Epidermal melanocyte (primary cell): ENCODE data around the gene GPC5.
"Not testable (repeated sequence)": the region's sequence is repeated elsewhere in the genome, so short reads cannot be mapped to it uniquely, and the experiment has no call there.

Experiments
- DNase-seq: peaks from one replicate; pipeline ENCODE4 v3.0.0; 2011; ENCODE audit warnings: low spot score; ENCODE audit not compliant: insufficient read length

The GPC5 gene

GRCh38 chr13:91767651-91768050 is 369.2 kb downstream of the GPC5 start:
- DNase-seq = no peak

- DNase-seq = no peak
These were observed 370.3 kb downstream of the GPC5 start for GRCh38 chr13:91768746-91769145.

- DNase-seq = no peak
These were observed 372.8 kb downstream of the GPC5 start for GRCh38 chr13:91771229-91771628.

GRCh38 chr13:91773591-91774227 is 375.3 kb downstream of the GPC5 start:
- no peak for DNase-seq

GRCh38 chr13:91774397-91774796 is 376.0 kb downstream of the GPC5 start:
- no peak for DNase-seq

GRCh38 chr13:91776611-91777193 is 378.3 kb downstream of the GPC5 start:
- no peak for DNase-seq

- DNase-seq = no peak
These were observed 379.7 kb downstream of the GPC5 start for GRCh38 chr13:91778123-91778522.

GRCh38 chr13:91781982-91782691 is 383.7 kb downstream of the GPC5 start:
- not testable (repeated sequence) for DNase-seq

- DNase-seq = no peak
These were observed 387.2 kb downstream of the GPC5 start for GRCh38 chr13:91785431-91786119.

- DNase-seq = no peak
These were observed 393.6 kb downstream of the GPC5 start for GRCh38 chr13:91792054-91792453.

GRCh38 chr13:91797567-91797966 is 399.1 kb downstream of the GPC5 start:
- no peak for DNase-seq

- not testable (repeated sequence) for DNase-seq
These were observed 399.9 kb downstream of the GPC5 start for GRCh38 chr13:91798338-91798737.

GRCh38 chr13:91801772-91802171 is 403.4 kb downstream of the GPC5 start:
- DNase-seq = not testable (repeated sequence)

GRCh38 chr13:91802957-91803356 is 404.5 kb downstream of the GPC5 start:
- no peak for DNase-seq

GRCh38 chr13:91804724-91805123 is 406.3 kb downstream of the GPC5 start:
- DNase-seq = no peak

GRCh38 chr13:91805605-91806004 is 407.2 kb downstream of the GPC5 start:
- DNase-seq = no peak

GRCh38 chr13:91809161-91809560 is 410.7 kb downstream of the GPC5 start:
- DNase-seq = no peak

- no peak for DNase-seq
These were observed 414.8 kb downstream of the GPC5 start for GRCh38 chr13:91813253-91813652.

GRCh38 chr13:91816263-91816807 is 417.9 kb downstream of the GPC5 start:
- DNase-seq = no peak

GRCh38 chr13:91817250-91817649 is 418.8 kb downstream of the GPC5 start:
- DNase-seq = no peak

- no peak for DNase-seq
These were observed 426.0 kb downstream of the GPC5 start for GRCh38 chr13:91824416-91824815.

- no peak for DNase-seq
These were observed 427.1 kb downstream of the GPC5 start for GRCh38 chr13:91825516-91825915.
